CD4-positive, alpha-beta T cell treated with Interleukin-1 beta for 1 hour (primary cell): ENCODE results near the gene CER1.
A peak's percentile ranks its signal among the peaks of the same experiment; 100 is the strongest.
"Not testable (repeated sequence)": the region's sequence is repeated elsewhere in the genome, so short reads cannot be mapped to it uniquely, and the experiment has no call there.

Experiments
- DNase-seq, 2 donors: peaks; one replicate each; pipeline ENCODE4 v3.0.0-alpha.2; 2020 to 2022

CER1 gene

DNA sequence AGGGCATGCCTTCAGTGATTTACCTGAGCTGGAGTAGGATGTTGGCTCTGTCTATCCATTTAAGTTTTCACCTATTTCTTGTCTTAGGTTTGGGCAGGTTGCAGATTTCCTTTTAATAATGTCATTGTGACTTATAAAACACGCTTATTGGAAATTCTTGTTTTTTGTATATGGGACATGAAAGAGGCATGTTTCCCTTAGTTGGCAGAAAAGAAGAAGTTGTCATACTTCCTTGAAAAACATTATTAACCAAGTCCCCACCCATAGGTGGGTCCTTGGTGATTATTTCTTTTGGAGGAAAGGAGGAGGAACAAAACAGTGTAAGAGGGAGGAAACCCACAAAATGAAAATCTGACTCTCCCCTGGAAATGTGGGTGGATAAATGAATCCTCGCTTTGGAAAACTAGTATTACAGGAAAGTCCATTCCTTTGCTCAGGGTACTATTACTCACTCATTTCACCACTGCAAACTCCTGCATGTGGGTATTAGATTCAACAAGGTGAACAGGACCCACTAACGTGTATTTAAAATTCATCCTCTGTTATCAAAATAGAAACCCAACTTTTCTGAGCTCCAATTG lies 9.3 kb downstream of the CER1 start:
- no peak for DNase-seq

GRCh38 chr9:14710804-14711203 lies 11.7 kb downstream of the CER1 start:
- no peak for DNase-seq

GRCh38 chr9:14706530-14707140 lies 15.9 kb downstream of the CER1 start:
- DNase-seq = no peak

DNA sequence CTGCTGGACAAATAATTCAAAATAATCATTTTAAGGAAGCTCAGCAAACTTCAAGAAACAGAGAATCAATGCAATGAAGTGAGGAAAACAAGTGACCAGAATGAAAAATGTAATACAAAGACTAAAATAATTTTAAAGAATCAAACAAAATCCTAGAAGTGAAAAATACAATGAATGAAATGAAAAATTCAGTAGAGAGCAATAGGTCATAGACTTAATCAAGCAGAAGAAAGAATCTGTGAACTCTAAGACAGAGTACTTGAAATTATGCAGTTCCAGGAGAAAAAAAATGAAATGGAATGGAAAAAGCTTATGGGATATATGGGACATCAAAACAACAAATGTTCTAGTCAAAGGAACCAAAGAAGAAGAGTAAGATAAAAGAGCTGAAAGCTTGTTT lies 17.5 kb downstream of the CER1 start:
- no peak for DNase-seq

GRCh38 chr9:14704281-14704680 lies 18.3 kb downstream of the CER1 start:
- no peak for DNase-seq

DNA sequence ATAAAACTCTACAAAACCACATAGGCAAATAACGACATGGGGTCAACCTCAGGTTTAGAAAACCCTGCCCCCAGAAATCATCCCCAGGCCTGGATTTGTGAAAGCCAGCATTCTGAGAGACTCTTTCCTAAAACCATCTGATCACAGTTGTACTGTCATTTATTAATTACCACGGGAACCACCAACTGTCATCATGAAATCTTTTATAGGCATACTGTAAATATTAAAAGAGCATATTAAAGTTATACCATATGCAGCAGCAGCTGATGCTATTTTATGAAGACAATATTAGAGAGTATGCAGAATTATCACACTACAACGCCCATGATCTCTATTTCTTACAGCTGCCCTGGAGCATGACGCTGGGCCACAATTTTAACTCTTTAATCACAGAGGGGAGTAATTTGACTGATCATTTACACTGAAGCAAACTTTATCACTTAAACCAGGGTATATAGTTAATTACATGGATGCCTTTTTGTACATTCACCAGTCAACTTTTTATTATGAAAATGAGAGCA lies 20.3 kb downstream of the CER1 start:
- no peak for DNase-seq

- peak; percentile 48 to 51 for DNase-seq
These were observed 29.2 kb downstream of the CER1 start, which contains the start of gene ZDHHC21 for GRCh38 chr9:14693251-14693861. Gene ZDHHC21, minus strand, starts transcription at chr9:14693432. Its CDS starts 19,092 bp downstream, at chr9:14674340.

- DNase-seq = peak in 1 of 2 donors; percentile 21
These were observed 29.9 kb downstream of the CER1 start for GRCh38 chr9:14692470-14693250.

DNA sequence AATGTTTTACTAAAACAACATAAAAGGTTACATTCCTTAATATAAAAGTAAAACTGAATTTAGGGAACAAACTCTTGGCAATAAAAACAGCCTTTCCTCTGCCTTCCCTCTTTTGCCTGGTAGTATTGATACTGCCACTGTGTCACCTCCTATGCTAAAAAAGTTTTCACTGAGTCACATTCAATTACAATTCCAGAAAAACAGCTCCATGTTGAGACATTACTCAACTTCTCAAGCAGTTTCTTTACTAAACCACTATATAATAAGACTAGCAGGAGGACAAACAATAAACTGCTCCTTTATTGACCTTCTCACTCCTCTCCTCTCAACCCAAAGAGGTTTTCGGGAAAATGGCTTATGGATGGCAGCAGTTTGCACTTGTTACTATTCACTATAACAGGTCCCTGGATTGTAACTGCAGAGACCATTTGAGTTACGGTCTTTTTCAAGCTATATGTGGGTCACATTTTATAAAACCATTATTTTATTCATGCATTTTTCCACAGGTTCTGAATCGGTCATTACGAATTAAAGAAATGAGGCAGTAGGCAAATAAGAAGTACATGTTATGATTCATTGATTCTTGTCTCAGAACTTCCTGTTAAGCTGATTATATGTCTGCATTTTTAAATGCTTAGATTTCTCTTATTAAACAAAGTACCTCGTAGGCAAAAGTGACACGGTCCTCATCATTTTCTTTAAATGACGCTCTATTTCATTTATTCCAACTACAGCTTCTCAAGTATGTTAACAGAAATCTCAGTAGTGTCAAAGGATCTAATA lies 31.4 kb downstream of the CER1 start:
- no peak for DNase-seq

GRCh38 chr9:14687042-14687719 lies 35.4 kb downstream of the CER1 start:
- DNase-seq = no peak

- no peak for DNase-seq
These were observed 36.4 kb downstream of the CER1 start for GRCh38 chr9:14686168-14686567.

DNA sequence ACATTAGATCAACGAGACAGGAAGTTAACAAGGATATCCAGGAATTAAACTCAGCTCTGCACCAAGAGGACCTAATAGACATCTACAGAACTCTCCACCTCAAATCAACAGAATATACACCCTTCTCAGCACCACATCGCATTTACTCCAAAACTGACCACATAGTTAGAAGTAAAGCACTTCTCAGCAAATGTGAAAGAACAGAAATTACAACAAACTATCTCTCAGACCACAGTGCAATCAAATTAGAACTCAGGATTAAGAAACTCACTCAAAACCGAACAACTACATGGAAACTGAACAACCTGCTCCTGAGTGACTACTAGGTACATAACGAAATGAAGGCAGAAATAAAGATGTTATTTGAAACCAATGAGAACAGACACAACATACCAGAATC lies 39.9 kb downstream of the CER1 start:
- not testable (repeated sequence) for DNase-seq

- no peak for DNase-seq
These were observed 43.8 kb downstream of the CER1 start for GRCh38 chr9:14678776-14679175.

DNA sequence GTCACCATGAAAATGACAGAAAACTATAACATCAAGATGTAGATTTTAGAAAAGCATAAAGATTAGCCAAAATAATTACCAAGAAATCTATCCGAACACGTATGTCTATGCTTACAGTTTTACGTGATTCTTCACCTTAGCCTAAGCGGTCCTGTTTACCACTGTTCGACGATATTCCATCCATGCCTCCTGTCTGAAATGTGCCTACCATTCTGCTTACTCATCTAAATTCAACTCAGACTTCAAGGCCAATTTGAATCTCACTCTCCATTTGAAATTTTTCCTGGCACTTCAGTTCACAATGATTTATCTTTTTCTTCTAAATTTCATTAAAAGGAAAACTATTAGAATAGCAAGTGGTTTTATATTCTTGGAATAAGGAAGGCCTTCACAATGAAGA lies 44.7 kb downstream of the CER1 start:
- no peak for DNase-seq

- no peak for DNase-seq
These were observed 45.1 kb downstream of the CER1 start for GRCh38 chr9:14677396-14677795.

GRCh38 chr9:14674630-14675029 lies 47.9 kb downstream of the CER1 start:
- no peak for DNase-seq

GRCh38 chr9:14671377-14671776 lies 51.2 kb downstream of the CER1 start:
- DNase-seq = no peak

DNA sequence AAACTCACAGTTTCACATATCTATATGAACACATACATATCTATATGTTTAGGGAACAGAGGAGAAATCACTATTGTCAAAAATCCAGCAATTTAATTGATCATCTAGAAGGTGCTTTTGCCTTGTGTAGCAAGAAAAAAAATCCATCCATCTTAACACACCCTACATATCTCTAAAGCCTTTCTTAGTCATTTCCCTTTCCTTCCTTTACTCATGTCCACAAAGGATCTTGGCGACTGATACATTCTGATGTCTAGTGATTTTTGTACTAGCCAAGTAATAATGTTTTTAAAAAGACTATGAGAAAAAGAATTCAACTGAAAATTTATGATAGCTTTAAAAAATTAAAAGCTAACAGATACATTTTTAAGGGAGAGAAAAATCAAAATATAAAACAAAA lies 51.8 kb downstream of the CER1 start:
- no peak for DNase-seq
